ENCODE data around the gene DARS2. TPM values are rescaled to one million over a fixed set of nuclear protein-coding genes. Genes with fewer than 3 reads are reported as not detected.

Gene DARS2
- total RNA-seq, 1 experiment from 2014 or later, result 35.0 TPM

DNA sequence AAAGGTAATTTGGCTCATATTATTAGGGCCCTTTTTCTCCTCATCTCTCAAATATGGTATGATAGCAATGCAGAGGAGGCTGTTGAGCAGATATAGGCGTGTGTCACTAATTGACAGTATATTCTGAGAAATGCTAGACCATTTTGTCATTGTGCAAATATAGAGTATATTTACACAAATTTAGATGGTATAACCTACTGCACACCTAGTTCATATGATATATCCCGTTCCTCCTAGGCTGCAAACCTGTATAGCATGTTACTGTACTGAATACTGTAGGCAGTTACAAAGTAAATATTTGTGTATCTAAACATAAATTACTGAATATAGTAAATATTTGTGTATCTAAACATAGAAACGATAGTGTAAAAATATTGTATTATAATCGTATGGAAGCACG lies 52.3 kb downstream of the DARS2 start:
- no peak overlapping the region for H2AK5ac ChIP-seq (ENCODE audit: insufficient read length, low read length)
- no peaks in the 10 kb centered on the region for H3K27me3 Mint-ChIP-seq (ENCODE audit: low read depth)
- H3K36me3 Mint-ChIP-seq (ENCODE audit: insufficient read depth in 1 of 3, low read depth in 3 of 3), result peaks cover 6 to 57% (median 53%) of the 10 kb centered on the region in 3 experiments; a peak in 6 of 7 replicates
- no peak overlapping the region for H3K14ac ChIP-seq (ENCODE audit: insufficient read depth, low read length)
- WGBS (ENCODE audit: extremely low coverage, insufficient read length, low lambda C conversion rate), result 100% methylated on average over 3 of the region's 5 CpGs
- H4K5ac ChIP-seq (ENCODE audit: insufficient read length, low read depth, low read length), result no peak overlapping the region
- H3K56ac ChIP-seq (ENCODE audit: insufficient read length, low read depth, low read length), result no peak overlapping the region
- no peaks in the 10 kb centered on the region for H3K9me3 ChIP-seq (ENCODE audit: control insufficient read depth, low read depth, low read length)
- H3K4me1 Mint-ChIP-seq, result no peaks in the 10 kb centered on the region
- H3K79me2 ChIP-seq (ENCODE audit: insufficient read depth, low read length), result no peaks in the 10 kb centered on the region
- no peaks in the 10 kb centered on the region for H3K23me2 ChIP-seq (ENCODE audit: insufficient read length, low read depth, low read length, poor library complexity, severe bottlenecking)
- no peak for DNase-seq
- no peaks in the 10 kb centered on the region for H3K79me1 ChIP-seq (ENCODE audit: insufficient read depth, low read depth, low read length, poor library complexity, severe bottlenecking)
- no peak overlapping the region for H3K23ac ChIP-seq (ENCODE audit: insufficient read length, low read depth, low read length)
- no peaks in the 10 kb centered on the region for H3K27me3 ChIP-seq (ENCODE audit: insufficient read depth, low read length)
- TF ChIP-seq, protein P1, sequence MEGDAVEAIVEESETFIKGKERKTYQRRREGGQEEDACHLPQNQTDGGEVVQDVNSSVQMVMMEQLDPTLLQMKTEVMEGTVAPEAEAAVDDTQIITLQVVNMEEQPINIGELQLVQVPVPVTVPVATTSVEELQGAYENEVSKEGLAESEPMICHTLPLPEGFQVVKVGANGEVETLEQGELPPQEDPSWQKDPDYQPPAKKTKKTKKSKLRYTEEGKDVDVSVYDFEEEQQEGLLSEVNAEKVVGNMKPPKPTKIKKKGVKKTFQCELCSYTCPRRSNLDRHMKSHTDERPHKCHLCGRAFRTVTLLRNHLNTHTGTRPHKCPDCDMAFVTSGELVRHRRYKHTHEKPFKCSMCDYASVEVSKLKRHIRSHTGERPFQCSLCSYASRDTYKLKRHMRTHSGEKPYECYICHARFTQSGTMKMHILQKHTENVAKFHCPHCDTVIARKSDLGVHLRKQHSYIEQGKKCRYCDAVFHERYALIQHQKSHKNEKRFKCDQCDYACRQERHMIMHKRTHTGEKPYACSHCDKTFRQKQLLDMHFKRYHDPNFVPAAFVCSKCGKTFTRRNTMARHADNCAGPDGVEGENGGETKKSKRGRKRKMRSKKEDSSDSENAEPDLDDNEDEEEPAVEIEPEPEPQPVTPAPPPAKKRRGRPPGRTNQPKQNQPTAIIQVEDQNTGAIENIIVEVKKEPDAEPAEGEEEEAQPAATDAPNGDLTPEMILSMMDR (conservative IDR thresholded peaks at IDR 0.05), result no peak
- no peak overlapping the region for H3K4me3 Mint-ChIP-seq
- H2BK12ac ChIP-seq (ENCODE audit: insufficient read length, low read depth, low read length), result no peak overlapping the region
- no peak overlapping the region for H3T11ph ChIP-seq (ENCODE audit: low read length)
- no peak overlapping the region for H2AFZ ChIP-seq (ENCODE audit: low read length)
- H3K18ac ChIP-seq (ENCODE audit: insufficient read length, low read depth, low read length), result no peak overlapping the region
- H3K4ac ChIP-seq (ENCODE audit: low read depth, low read length), result no peak overlapping the region
- H4K8ac ChIP-seq (replicated peaks; ENCODE audit: insufficient read length, low read depth, low read length), result no peak overlapping the region
- no peak overlapping the region for H2BK20ac ChIP-seq (ENCODE audit: low read depth, low read length, poor library complexity, severe bottlenecking)
- H3K4me2 ChIP-seq (ENCODE audit: insufficient read depth, insufficient read length, low read length), result no peak overlapping the region
- no peak overlapping the region for H3K27ac ChIP-seq (ENCODE audit: insufficient read length, low read depth, low read length)
- H2BK120ac ChIP-seq (ENCODE audit: low read depth, low read length, poor library complexity, severe bottlenecking), result no peak overlapping the region
- H3K27ac Mint-ChIP-seq, result no peak overlapping the region
- no peaks in the 10 kb centered on the region for H3K9me3 Mint-ChIP-seq
- no peak overlapping the region for H2BK15ac ChIP-seq (ENCODE audit: low read depth, low read length)
- no peak overlapping the region for H2BK5ac ChIP-seq (ENCODE audit: insufficient read length, low read length)
- H4K20me1 ChIP-seq (ENCODE audit: control insufficient read depth, insufficient read depth, insufficient read length), result no peaks in the 10 kb centered on the region
- H4K91ac ChIP-seq (ENCODE audit: insufficient read length, low read depth, low read length), result no peak overlapping the region
- H3K9ac ChIP-seq (ENCODE audit: extremely low read depth, insufficient read length, low read length), result no peak overlapping the region
- no peaks in the 10 kb centered on the region for H3K4me1 ChIP-seq (ENCODE audit: insufficient read depth, low read length)
